Activated T-cell treated with anti-CD3 and anti-CD28 coated beads for 48 hours (primary cell): ENCODE data around the gene DHRS2.
"Not testable (repeated sequence)": the region's sequence is repeated elsewhere in the genome, so short reads cannot be mapped to it uniquely, and the experiment has no call there.

Source experiments
- DNase-seq: peaks from one replicate; pipeline ENCODE4 v3.0.0-alpha.2; 2020; ENCODE audit warnings: low read depth

DHRS2 gene

DNA sequence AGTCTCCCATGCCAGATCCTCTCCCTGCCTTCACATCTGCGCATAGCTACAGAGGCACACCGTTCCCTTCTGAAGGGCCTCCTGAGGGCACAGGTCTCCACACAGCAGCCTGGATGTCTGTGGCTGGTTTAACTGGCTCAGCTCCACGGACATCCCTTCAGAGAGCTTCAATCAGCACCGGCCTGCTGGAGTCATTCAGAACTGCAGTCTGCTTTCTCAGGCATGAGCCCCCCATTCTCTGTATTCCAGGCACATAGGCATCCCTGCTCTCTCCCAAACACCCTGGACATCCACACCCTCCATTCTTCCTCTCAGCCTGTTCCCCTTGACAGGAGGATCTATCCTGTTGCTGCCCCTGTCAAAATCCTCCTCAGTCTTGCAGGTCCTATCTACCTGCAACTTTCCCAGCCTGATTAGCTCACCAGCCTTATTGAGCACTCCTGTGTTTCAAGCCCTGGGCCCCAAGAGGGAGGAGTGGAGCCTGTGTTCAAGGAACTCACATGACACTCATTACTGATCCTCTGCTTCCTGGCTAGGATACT, 2.9 kb upstream of the DHRS2 start:
- DNase-seq: no peak

DNA sequence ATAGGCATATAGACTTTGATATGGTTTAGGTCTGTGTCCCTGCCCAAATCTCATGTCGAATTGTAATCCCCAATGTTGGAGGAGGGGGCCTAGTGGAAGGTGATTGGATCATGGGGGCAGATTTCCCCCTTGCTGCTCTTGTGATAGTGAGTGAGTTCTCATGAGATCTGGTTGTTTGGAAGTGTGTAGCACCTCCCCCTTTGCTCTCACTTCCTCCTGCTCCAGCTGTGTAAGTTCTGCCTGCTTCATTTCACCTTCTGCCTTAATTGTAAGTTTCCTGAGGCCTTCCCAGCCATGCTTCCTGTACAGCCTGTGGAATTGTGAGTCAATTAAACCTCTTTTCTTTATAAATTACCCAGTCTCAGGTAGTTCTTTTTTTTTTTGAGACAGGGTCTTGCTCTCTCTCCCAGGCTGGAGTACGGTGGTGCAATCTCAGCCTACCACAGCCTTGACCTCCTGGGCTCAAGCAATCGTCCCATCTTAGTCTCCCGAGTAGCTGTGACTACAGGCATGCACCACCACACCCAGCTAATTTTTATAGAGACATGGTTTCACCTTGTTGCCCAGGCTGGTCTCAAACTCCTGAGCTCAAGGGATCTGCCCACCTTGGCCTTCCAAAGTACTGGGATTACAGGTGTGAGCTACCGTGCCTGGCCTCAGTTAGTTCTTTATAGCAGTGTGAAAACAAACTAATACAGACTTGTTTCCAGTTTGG, 1.3 kb upstream of the DHRS2 start:
- not testable (repeated sequence) for DNase-seq

DNA sequence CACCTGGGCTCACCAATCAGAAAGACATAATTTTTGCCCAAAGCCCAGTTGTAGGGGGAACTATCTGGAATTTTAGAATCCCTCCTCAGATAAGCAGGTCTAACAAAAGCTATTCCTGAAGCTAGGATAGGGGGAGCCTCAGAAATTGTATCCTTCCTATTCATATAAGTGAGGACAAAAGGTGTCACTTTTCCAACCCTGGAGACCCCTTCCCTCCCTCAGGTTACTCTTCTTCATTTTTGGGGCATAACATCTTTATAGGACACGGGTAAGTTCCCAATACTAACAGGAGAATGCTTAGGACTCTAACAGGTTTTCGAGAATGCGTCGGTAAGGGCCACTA, 1.1 kb downstream of the DHRS2 start:
- DNase-seq: not testable (repeated sequence)

DNA sequence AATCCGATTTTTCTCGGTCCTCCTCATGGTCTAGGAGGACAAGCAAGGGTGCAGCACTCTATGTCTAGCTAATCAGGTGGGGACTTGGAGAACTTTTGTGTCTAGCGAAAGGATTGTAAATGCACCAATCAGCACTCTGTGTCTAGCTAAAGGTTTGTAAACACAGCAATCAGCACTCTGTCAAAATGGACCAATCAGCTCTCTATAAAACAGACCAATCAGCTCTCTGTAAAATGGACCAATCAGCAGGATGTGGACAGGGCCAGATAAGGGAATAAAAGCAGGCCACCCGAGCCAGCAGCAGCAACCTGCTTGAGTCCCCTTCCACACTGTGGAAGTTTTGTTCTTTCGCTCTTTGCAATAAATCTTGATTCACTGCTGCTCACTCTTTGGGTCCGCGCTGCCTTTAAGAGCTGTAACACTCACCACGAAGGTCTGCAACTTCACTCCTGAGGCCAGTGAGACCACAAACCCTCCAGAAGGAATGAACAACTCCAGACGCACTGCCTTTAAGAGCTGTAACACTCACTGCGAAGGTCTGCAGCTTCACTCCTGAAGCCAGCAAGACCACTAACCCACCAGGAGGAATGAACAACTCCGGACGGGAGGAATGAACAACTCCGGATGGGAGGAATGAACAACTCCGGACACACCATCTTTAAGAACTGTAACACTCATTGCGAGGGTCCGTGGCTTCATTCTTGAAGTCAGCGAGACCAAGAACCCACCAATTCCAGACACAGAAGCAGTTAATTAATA, 1.7 kb downstream of the DHRS2 start:
- not testable (repeated sequence) for DNase-seq

DNA sequence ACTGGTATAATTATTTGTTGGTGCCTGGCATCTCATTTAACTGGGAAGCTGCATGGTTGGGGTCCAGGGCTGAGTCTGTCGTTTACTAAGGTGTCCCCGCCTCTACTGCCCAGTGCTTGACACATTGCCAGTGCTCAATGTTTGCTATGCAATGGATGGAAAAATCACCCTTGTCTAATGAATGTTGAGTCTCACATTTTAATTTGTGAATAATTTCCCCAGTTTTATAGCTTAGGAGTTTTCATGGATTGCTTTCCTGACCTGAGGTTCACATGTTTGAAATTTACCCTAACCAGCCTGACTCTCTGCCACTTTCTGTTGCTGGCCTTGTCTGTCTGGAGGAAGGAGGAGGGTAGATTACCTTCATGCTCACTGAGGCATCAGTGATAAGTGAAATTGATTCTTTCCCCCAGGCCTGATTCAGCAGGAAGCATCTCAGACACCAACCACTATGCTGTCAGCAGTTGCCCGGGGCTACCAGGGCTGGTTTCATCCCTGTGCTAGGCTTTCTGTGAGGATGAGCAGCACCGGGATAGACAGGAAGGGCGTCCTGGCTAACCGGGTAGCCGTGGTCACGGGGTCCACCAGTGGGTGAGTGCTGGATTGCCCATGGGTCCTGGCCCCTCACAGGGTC, 2.4 kb downstream of the DHRS2 start:
- DNase-seq: no peak

DNA sequence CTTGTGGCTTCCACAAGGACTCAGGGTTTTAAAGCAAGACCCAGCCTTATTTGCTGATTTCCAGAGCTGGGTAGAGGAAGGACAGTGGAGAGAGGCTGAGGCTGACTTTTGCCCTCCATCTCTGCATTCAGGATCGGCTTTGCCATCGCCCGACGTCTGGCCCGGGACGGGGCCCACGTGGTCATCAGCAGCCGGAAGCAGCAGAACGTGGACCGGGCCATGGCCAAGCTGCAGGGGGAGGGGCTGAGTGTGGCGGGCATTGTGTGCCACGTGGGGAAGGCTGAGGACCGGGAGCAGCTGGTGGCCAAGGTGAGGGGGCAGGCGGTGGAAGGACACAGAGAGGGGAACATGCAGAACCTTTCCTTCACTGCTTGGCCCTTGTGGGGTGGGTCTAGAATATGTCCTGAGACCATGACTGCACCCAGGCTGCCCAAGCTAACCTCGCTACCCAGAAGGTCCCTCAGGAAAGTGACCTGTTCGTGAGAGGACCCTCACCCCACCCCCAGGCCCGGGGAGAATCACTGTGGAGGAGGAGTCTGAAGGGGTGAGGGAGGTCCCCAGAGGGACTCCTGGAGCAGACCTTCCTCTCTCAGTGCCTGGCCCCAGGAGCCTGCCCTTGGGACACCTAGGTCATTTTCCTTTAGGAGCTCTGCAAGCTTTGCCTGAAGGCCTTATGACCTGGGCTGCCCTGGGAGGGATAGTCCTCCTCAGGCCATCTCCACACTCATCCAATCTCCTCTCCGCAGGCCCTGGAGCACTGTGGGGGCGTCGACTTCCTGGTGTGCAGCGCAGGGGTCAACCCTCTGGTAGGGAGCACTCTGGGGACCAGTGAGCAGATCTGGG, 3.1 kb downstream of the DHRS2 start:
- no peak for DNase-seq

DNA sequence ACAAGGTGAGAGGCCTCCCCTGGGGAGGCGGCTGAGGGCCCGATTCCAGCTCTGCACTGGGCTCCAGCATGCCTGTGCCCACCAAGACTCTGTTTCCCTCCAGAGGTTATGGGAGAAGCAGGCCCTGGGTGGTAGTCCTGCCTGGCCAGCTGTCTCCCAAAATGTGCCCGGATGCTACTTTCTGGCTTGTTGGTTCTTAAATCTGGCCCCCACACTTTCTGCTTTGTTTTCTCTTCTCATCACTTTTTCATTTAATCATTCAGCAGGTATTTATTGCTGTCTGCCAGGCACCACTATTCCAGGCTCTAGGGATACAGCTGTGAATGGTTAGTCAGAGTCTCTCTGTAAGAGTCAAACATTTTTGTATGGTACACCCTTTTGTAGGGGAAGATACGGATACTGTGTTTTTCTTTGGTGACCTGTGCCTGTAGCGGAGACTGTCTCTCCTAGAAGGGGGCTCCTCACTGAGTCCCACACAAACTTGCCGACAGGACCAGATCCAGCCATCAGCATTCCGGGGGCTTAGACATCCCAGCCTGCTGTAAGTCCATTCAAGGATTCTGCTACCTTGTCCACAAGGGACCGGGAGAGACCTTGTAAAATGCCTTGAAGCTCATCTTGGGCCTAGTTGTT, 3.8 kb downstream of the DHRS2 start:
- no peak for DNase-seq

DNA sequence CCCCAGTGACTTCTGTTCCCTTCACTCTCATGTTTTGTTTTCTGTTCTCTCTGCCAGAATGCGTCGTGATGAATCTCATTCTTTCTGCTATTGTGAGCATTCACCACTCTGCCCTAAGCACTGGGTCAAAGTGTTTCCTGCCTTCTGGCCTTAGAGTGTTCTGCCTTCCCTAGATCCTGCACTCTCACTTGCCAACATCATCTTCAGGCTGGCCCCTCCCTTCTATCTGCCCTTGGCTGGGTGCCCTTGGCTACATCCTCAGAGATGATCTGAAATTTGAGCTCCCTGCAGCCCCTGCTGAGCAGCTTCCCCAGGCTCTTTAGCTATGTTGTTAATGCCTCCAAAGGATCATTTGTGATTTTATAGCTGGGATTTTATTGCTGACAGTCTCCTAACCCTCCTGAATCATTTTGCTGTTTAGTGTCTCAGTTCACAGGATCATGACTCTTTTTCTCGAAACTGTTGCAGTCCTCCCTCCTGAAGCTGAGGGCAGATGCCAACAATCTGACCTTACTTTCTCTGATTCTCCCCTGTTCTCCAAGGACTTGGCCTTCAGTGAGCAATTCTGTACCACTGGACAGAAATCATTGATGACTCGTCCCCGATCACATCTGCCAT, 4.5 kb downstream of the DHRS2 start:
- no peak for DNase-seq

DNA sequence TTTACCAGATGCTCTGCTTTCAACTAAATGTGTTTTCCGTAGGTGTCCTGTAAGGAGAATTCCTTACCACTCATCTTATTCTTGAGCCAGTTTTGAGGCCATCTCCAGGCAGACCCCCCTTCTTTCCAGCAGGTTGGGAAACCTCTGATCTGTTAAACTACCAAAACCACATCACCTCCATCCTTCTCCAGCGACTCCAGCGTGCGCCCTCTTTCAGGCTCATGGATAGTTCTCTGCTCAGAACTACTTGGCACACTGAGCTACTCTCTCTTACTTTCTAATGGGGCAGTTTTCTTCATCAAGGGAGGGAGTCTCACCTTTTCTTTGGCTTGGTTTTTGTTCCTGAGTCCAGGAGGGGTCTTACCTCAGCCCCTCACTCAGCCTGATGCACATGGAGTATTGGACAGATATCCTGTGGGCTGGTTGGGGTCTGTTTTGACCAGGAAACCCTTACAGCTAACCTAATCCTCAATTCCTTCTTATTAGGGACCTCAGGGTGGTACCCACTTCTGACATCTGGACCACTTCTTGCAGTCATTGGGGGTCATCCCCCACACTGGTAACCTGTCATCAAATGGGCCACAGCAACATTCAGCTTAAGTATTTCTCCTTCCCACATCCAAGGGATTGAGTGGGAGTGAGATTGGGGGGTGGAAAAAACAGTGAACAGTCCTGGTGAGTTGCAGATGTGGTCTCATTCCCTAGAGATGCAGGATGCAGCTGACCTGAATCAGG, 5.2 kb downstream of the DHRS2 start:
- no peak for DNase-seq

DNA sequence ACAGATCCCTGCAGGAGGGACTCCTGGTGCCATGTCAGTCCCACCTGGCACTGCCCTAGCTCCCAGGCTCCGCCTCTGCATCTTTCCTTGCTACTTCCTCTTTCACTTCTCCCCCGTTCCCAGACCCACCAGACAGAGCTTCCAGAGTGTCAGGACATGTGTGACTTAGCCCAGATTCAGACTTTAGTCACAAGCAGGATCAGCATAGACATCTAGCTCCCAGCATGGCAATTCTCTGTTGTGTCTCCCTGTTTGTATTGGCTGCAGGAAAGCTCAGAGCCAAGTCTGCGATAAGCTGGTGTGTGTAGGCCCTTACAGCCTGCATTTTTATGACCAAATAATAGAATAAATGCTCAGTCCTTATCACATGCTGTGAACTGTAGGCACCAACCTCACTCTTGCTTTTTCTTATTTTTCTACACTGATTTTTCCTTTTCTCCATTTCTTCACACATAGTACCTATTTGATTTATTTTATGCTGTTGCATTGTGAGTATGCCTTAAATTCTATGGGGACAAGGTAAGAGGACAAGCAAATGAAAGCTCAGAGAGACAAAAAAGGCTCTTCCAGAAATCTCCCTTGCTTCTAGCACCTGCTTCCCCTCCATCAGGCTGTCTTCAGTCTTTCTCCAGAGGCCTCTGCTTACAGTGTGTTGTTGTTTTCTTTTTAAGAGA, 5.9 kb downstream of the DHRS2 start:
- DNase-seq: no peak

DNA sequence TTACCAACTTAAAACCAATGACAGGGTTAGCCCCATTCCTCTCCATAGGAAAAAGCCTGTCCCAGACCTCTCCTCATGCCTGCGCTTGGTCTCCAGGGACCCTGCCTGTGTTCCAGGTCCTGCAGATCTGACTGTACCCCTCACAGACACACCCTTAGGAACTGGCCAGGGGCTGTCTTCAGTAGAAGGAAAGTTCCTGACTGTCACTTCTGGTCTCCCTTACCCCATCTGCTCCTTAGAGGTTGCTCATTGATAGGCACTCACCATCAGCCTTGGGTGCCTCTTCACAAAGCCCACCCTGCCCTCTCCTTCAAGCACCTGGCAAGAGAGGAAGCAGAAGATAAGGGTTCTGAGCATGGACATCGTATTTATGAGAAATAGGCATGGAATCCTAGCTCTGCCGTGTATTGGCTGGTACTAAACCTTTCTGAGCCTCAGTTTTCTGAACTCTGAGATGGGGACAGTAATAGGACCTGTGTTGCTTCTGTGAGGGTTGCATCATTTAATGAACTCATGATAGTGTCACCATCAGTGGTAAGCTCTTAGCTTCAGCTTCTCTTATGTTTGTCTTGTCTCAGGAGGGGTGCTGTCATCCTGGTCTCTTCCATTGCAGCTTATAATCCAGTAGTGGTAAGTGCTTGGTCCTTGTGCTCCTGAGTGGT, 7.5 kb downstream of the DHRS2 start:
- DNase-seq: no peak

DNA sequence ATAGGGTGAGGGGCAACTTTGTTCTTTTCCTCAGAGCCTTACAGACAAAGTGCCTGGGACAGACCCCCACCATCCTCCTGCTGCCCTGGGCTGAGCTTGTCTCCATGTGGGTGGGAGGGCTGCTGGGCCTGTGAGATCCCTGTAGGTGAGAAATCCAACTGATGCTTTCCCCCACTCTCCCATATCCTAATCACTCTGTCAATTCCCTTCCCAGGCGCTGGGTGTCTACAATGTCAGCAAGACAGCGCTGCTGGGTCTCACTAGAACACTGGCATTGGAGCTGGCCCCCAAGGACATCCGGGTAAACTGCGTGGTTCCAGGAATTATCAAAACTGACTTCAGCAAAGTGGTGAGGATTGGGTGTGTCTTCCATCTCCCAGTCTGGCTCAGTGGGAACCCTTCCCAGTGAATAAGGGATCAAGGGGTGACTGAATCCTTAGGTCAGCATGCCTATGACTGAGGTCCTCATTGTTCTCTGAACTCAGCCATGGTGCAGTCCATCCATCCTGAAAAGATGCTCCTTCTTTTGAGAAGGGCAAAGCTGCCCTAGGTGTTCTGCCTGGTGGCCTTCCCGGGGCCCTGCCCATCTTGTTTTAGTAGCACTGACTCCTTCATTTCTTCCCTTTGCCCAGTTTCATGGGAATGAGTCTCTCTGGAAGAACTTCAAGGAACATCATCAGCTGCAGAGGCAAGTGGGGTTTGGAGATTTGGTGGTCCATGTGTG, 8.2 kb downstream of the DHRS2 start:
- DNase-seq: no peak

DNA sequence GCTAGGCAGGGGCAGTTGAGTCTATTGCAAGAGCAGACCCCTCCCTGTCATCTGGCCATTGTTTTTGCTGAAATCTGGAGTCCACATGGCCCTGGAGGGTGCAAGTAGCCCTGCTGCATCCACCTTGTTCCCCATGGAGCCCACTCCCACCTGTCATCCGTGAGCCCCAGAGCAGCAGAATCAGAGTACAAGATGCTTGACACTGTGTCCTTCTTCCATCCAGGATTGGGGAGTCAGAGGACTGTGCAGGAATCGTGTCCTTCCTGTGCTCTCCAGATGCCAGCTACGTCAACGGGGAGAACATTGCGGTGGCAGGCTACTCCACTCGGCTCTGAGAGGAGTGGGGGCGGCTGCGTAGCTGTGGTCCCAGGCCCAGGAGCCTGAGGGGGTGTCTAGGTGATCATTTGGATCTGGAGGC, 8.8 kb downstream of the DHRS2 start:
- DNase-seq: no peak

DNA sequence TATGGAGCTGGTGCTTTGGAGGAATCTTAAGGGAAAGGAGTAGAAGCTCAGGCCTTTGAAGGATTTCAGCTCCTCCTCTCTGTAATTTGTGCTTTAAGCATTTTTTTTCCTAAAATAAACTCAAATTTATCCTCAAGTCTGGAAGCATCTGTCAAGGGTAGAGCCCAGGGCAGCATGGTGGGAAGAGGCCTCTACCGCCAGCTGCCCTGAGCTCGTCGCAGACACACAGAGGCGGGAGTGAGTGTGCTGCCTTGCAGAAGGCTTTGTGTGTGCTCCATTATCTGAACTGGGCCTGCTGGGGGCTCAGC, 9.3 kb downstream of the DHRS2 start:
- DNase-seq: no peak

DNA sequence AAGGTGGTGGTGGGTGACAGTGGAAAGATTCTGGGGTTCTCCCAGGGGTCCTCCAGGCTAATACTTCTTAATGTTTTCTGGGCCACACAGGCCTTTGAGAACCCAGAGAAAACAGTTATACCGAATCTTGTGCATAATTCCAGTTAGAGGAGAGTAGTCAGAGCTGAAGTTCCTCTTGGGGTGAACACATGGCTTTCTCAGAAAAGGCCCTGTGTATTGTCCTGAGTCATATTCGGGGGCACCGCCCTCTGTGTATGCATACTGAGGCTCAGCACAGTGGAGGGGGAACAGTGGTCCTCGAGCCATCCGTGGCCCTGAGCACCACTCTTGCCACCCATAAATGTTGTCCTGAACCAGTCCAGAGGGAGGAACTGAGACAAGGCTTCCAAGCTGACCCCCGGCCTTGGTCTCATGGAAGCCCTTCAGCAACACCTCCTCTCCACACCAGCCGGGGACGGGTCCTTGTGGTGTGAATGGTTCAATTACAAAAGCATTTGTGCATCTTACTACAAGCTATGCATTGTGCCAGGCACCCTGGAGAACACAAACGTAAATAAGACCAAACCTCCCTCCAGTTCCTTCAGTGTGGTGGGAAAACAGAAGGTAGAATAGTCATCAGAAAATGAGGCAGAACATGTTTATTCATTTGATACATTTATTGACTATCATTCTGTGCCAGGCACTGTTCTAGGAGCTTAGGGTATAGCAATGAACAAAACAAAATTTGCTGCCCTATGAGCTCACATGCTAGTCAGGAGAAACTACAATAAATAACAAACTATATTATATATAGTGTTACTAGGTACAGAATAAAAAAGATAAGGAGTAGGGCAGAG, 9.9 kb downstream of the DHRS2 start:
- no peak for DNase-seq

DNA sequence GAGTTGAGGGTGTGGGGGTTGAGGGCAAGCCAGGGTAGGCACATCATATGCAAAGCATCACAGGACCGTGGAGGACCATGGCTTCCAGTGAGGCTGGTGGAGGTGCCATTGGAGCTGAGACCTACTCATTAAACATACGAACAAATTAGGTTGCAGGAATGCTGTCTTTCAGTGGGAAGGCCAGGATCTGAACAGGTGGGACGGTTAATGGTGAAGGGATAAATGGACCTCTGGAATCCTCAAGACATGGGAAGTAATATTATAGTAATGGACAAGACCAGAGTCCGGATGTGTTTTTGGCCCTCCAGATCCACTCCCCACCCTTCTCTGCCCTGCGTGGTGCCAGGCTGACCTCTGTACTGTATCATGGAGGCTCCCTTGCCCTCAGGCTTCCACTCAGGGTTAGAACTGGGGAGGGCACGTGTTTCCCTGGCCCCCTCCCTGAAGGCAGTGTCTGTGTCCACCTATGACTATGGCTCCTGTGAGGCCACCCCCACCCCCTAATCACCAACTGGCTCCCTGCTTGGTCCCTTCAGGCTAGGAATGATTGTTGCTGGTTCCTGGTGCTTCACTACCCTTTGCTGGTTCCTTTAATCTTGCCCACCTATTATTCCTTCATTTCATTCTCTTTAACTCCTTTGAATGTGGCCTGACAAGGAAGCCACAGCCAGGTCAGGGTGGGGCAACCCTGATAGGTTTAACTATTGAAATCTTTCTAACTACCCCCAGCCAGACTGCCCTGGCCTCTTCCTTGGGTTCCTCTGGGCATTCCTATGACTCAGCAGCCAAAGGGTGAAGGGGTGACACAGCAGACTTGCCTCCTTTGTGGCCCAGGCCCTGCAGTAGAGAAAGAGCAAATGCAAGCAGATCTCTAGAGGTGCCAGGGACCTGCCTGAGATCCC, 10.7 kb downstream of the DHRS2 start:
- no peak for DNase-seq

DNA sequence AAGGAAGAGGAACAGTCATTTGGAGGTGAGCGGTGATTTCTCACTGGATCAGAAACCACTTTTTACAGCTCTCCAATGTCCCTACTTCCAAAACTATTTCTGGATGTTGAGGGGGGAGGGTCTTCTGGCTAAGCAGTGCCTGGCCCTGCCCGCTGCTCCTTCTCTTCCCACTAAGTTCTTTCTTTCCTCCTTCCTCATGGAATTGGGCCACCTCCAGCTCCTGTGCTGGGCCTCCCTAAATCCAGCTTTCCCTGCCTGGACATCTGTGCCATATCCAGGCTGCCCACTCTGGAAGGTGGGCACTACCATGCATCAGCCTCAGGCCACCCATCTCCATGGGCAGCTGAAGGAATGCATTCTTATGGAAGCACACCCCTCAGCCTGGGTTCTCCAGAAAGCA, 11.5 kb downstream of the DHRS2 start:
- DNase-seq: no peak
